Naive thymus-derived CD4-positive, alpha-beta T cell (primary cell): ENCODE measurements around the gene PCARE. TPM values are rescaled to one million over a fixed set of nuclear protein-coding genes. Genes with fewer than 3 reads are reported as not detected.

ENCODE experiments used
- ATAC-seq: fragments of 150-1000 bp; cut with Tn5 transposase; 2 replicates; pipeline ENCODE4 v1.10.0; 2021; ENCODE audit warnings: mild to moderate bottlenecking, moderate library complexity
- CTCF ChIA-PET: fragments of 350-600 bp; sonication (Branson Sonifier 250); formaldehyde crosslinking; loops from one replicate; lab custom pipeline; 2021; ENCODE audit warnings: antibody characterized with exemption; lab: Charles Lee
- POLR2A ChIA-PET: fragments of 350-600 bp; sonication (Branson Sonifier 250); formaldehyde crosslinking; loops from one replicate; lab custom pipeline; 2021; ENCODE audit warnings: antibody characterized with exemption, inconsistent platforms; lab: Charles Lee
- DNase-seq, 9 donors: peaks; one replicate each; pipeline versions ENCODE4 v3.0.0 to v3.0.0-alpha.2; 2020 to 2022; ENCODE audit warnings: mixed read lengths in 1 of 9
- H3K27ac ChIP-seq: one replicate; pipeline ENCODE4 v1.7.0; 2013; ENCODE audit warnings: mild to moderate bottlenecking, low read depth, low read length, moderate library complexity
- H3K27me3 ChIP-seq, 2 donors: one replicate each; pipeline ENCODE4 v1.7.0; 2013; ENCODE audit warnings: low read length in 2 of 2, mild to moderate bottlenecking in 2 of 2, moderate library complexity in 2 of 2; ENCODE audit not compliant: control insufficient read depth in 2 of 2, insufficient read depth in 2 of 2
- H3K36me3 ChIP-seq, 3 experiments: 1 replicate in 2 of 3; 2 replicates in 1 of 3; pipeline ENCODE4 v1.7.0; 2013; ENCODE audit warnings: low read length in 3 of 3, mild to moderate bottlenecking in 3 of 3, moderate library complexity in 1 of 3; ENCODE audit not compliant: insufficient read depth in 3 of 3, control insufficient read depth in 2 of 3
- H3K4me1 ChIP-seq, 2 donors: one replicate each; pipeline ENCODE4 v1.7.0; 2013; ENCODE audit warnings: low read length in 2 of 2, mild to moderate bottlenecking in 2 of 2, moderate library complexity in 1 of 2; ENCODE audit not compliant: control insufficient read depth in 2 of 2, insufficient read depth in 2 of 2
- H3K4me3 ChIP-seq: 2 replicates; pipeline ENCODE4 v1.7.0; 2013; ENCODE audit warnings: mild to moderate bottlenecking, low read length
- H3K9me3 ChIP-seq, 3 experiments: 1 replicate in 2 of 3; 2 replicates in 1 of 3; pipeline ENCODE4 v1.7.0; 2013; ENCODE audit warnings: low read length in 3 of 3; ENCODE audit not compliant: control insufficient read depth in 2 of 3
- H3K27ac Mint-ChIP-seq, 9 donors: one replicate each; pipeline ENCODE4 v1.8.0; 2020 to 2022; ENCODE audit warnings: mixed read lengths in 9 of 9, mild to moderate bottlenecking in 8 of 9, moderate library complexity in 5 of 9, inconsistent platforms in 2 of 9
- H3K27me3 Mint-ChIP-seq, 5 donors: one replicate each; pipeline ENCODE4 v1.8.0; 2021 to 2022; ENCODE audit warnings: mixed read lengths in 5 of 5, mild to moderate bottlenecking in 1 of 5
- H3K36me3 Mint-ChIP-seq, 5 donors: one replicate each; pipeline ENCODE4 v1.8.0; 2020 to 2022; ENCODE audit warnings: mixed read lengths in 5 of 5, mild to moderate bottlenecking in 3 of 5, inconsistent platforms in 1 of 5
- H3K4me1 Mint-ChIP-seq, 7 donors: one replicate each; pipeline ENCODE4 v1.8.0; 2020 to 2022; ENCODE audit warnings: mixed read lengths in 7 of 7, mild to moderate bottlenecking in 3 of 7, inconsistent platforms in 1 of 7
- H3K4me3 Mint-ChIP-seq, 10 donors: one replicate each; pipeline ENCODE4 v1.8.0; 2020 to 2022; ENCODE audit warnings: mild to moderate bottlenecking in 10 of 10, mixed read lengths in 10 of 10, moderate library complexity in 6 of 10, inconsistent platforms in 2 of 10
- H3K9me3 Mint-ChIP-seq, 11 donors: one replicate each; pipeline ENCODE4 v1.8.0; 2020 to 2022; ENCODE audit warnings: mixed read lengths in 11 of 11, mild to moderate bottlenecking in 4 of 11, inconsistent platforms in 1 of 11, moderate library complexity in 1 of 11
- intact Hi-C, 2 donors: fragments of 100-400 bp; cut with micrococcal nuclease; formaldehyde crosslinking; loops; one replicate each; pipeline ENCODE4 v1.15.1; 2023
- polyA plus RNA-seq, 2 donors: library from polyadenylated mRNA; unstranded; fragments of 300-500 nt; fragmentation: Illumina TruSeq; gene quantifications; one replicate each; pipeline ENCODE4 v1.2.3, GENCODE V29; 2021
- total RNA-seq, 6 experiments: library from RNA in 5 of 6; stranded (reverse) in 5 of 6; gene quantifications; 1 replicate in 5 of 6; 2 replicates in 1 of 6; pipeline ENCODE4 v1.2.3 and lab custom pipeline; 2021 to 2026

The PCARE gene
- total and polyA plus RNA-seq, 7 experiments from 2014 or later = not detected

DNA sequence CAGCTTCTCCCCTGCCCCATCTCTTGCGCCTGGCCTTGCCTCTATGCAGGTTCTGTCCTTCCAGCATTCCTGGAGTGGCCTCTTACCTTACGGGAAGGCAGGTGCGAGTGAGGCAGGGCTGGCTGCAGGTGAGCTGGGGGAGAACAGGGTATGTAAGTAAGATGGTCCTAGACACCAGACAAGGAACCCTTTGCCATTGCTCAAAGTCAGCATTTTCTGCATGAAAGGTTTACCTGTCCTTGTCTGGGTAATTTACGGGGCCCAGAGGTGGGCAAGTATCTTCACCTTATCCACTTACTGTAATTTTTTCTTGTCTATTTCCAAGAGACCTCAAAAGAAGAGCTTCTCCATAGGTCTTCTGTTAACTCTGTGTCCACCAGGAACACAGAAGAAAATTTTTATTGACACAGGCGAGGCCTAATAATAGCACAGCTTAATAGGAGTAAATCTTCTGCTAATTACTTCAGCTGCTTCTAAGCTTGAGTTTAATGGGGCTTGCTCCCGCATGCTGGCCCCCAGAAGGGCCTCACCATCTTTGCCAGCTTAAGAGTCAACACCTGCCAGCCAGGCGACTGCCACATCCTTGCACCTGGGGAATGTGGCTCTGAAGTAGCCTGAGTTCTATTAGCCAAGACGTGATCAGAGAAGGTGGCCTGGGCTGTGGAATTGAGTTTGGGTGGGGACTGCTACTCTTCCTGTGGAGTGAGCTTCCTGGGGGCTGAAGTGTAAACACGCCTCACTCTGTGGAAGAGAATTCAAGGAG, 27.1 kb downstream of the PCARE start:
- CTCF ChIA-PET = no interaction called here

DNA sequence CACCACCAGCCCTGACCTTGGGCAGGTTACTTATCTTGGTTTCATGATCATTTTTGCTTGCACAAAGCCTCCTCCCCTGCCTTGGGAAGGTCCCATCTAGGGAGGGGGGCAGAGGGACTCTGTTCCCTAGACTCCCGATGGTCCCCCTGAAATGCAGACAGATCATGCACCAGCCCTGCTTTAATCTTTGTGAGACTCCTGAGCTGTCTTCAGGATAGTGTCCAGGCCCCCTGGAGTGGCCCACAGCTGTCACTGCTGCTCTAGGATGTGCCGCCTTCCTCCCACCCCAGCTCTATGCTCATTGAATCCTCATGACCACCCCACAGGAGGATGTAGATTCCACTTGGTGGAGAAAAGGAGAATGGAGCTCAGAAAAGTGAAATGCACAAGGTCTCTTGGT, 28.0 kb downstream of the PCARE start:
- Mint-ChIP-seq H3K9me3 (no peaks in the 10 kb centered on the region), H3K4me1 (peaks cover 0 to 2% (median 0%) of the 10 kb centered on the region in 7 donors), H3K36me3 (no peaks in the 10 kb centered on the region), H3K4me3 (no peak overlapping the region), H3K27me3 (no peaks in the 10 kb centered on the region), H3K27ac (peak overlapping the region in 1 of 9 donors; percentile 53)
- Histone ChIP-seq H3K4me1 (no peaks in the 10 kb centered on the region), H3K4me3 (no peak overlapping the region), H3K27me3 (no peaks in the 10 kb centered on the region), H3K27ac (no peak overlapping the region), H3K9me3 (no peaks in the 10 kb centered on the region), H3K36me3 (no peaks in the 10 kb centered on the region)
- ChIA-PET POLR2A (no interaction called here), CTCF (no interaction called here)
- intact Hi-C loops = no loop called here
- ATAC-seq (no peak), DNase-seq (no peak)

More for the DNA sequence above, 27.1 kb downstream of the PCARE start:
- Mint-ChIP-seq H3K36me3 (no peaks in the 10 kb centered on the region), H3K4me1 (peaks cover 0 to 2% (median 0%) of the 10 kb centered on the region in 7 donors), H3K27me3 (no peaks in the 10 kb centered on the region), H3K4me3 (no peak overlapping the region), H3K27ac (peak overlapping the region in 1 of 9 donors; percentile 53), H3K9me3 (no peaks in the 10 kb centered on the region)
- Histone ChIP-seq H3K36me3 (no peaks in the 10 kb centered on the region), H3K27me3 (no peaks in the 10 kb centered on the region), H3K4me1 (no peaks in the 10 kb centered on the region), H3K27ac (no peak overlapping the region), H3K4me3 (no peak overlapping the region), H3K9me3 (no peaks in the 10 kb centered on the region)
- POLR2A ChIA-PET = no interaction called here
- intact Hi-C loops = no loop called here
- no peak for DNase-seq
- ATAC-seq = no peak

DNA sequence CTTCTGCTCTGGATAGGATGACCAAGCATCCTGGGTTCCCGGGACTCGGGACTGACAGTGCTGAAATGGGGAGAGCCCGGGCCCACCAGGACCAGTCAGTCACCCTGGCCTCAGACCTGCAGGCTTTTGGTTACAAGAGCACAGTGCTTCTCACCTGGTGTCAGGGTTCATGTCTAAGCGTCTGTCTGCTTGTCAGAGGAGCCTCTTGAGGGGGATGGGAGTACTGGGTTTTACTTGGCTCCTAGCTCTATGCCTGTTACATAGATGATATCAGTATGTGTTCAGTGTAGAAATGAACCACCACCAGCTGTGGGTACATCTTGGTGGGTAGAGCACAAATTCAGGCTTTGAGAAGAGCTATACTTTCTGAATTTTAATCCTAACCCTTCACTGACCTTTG, 29.9 kb downstream of the PCARE start:
- H3K27ac Mint-ChIP-seq = no peak overlapping the region
- CTCF ChIA-PET = no interaction called here

DNA sequence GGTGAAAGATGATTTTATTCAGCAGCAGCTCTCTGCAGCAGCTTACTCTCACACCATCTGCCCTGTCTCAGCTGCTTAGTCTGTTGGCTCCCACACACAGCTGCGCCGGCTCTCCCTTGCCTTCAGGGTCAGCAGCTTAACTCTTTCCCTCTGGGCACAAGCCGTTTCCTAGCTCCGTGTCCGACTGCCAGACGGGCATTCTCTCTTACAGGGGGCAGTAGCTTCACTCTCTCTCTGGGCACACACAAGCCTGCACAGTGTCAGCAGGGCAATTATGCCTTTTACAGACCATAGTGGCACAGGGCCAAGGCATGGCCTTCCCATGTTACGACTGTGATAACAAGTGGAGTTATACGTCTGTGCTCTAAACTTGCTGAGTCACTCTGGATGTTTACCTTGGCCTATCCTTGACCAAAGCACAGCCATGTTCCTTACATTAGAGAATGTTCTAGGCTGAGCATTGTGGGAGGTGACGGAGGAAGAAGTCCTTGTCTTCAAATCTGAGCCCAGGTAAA, 31.7 kb downstream of the PCARE start:
- no peaks in the 10 kb centered on the region for H3K9me3 Mint-ChIP-seq
- no peak overlapping the region for H3K4me3 ChIP-seq
- ChIA-PET POLR2A (no interaction called here), CTCF (no interaction called here)
- no peak overlapping the region for H3K27ac Mint-ChIP-seq
- no peaks in the 10 kb centered on the region for H3K27me3 Mint-ChIP-seq
- no peak overlapping the region for H3K4me3 Mint-ChIP-seq
- no peak for ATAC-seq
- no peaks in the 10 kb centered on the region for H3K27me3 ChIP-seq
- H3K36me3 ChIP-seq = no peaks in the 10 kb centered on the region
- no peaks in the 10 kb centered on the region for H3K36me3 Mint-ChIP-seq
- no peak for DNase-seq
- intact Hi-C loops = no loop called here
- H3K4me1 Mint-ChIP-seq = peaks cover 0 to 2% (median 0%) of the 10 kb centered on the region in 7 donors
- H3K9me3 ChIP-seq = no peaks in the 10 kb centered on the region
- no peaks in the 10 kb centered on the region for H3K4me1 ChIP-seq
- no peak overlapping the region for H3K27ac ChIP-seq

More for the DNA sequence above, 29.9 kb downstream of the PCARE start:
- DNase-seq (no peak), ATAC-seq (no peak)
- no peaks in the 10 kb centered on the region for H3K9me3 Mint-ChIP-seq
- Histone ChIP-seq H3K27ac (no peak overlapping the region), H3K27me3 (no peaks in the 10 kb centered on the region), H3K4me3 (no peak overlapping the region), H3K36me3 (no peaks in the 10 kb centered on the region), H3K4me1 (no peaks in the 10 kb centered on the region), H3K9me3 (no peaks in the 10 kb centered on the region)
- POLR2A ChIA-PET = no interaction called here
- no peak overlapping the region for H3K4me3 Mint-ChIP-seq
- peaks cover 0 to 3% (median 0%) of the 10 kb centered on the region in 7 donors for H3K4me1 Mint-ChIP-seq
- H3K27me3 Mint-ChIP-seq = no peaks in the 10 kb centered on the region
- no peaks in the 10 kb centered on the region for H3K36me3 Mint-ChIP-seq
- intact Hi-C loops = no loop called here

DNA sequence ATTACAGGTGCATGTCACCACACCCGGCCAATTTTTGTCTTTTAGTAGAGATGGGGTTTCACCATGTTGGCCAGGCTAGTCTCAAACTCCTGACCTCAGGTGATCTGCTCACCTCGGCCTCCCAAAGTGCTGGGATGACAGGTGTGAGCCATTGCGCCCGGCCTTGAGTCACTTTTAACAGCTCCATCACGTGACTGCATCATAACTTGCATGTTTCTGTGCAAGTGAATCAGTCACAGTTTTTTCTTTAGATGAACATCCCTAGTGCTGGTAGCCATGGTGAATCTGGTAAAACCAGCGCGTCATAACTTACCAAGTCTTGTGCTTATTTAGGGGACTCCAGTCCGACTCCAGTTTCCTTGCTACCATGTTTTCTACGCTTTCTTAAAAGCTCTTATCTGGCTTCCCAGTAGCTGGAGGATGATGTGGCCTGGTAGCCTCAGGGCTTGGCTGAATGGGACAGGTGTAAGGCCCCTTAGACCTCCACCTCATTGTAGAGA, 33.1 kb downstream of the PCARE start:
- no peaks in the 10 kb centered on the region for H3K27me3 Mint-ChIP-seq
- H3K4me3 ChIP-seq = no peak overlapping the region
- ATAC-seq = no peak
- no peak overlapping the region for H3K27ac Mint-ChIP-seq
- H3K4me1 Mint-ChIP-seq = peaks cover 0 to 3% (median 0%) of the 10 kb centered on the region in 7 donors
- no peaks in the 10 kb centered on the region for H3K36me3 ChIP-seq
- H3K9me3 ChIP-seq = no peaks in the 10 kb centered on the region
- no peak overlapping the region for H3K27ac ChIP-seq
- H3K4me3 Mint-ChIP-seq = no peak overlapping the region
- H3K36me3 Mint-ChIP-seq = peaks cover 0 to 4% (median 0%) of the 10 kb centered on the region in 5 donors
- CTCF ChIA-PET = no interaction called here
- intact Hi-C loops = no loop called here
- DNase-seq = no peak
- no peaks in the 10 kb centered on the region for H3K4me1 ChIP-seq
- POLR2A ChIA-PET = no interaction called here
- H3K9me3 Mint-ChIP-seq = no peaks in the 10 kb centered on the region
- H3K27me3 ChIP-seq = no peaks in the 10 kb centered on the region

DNA sequence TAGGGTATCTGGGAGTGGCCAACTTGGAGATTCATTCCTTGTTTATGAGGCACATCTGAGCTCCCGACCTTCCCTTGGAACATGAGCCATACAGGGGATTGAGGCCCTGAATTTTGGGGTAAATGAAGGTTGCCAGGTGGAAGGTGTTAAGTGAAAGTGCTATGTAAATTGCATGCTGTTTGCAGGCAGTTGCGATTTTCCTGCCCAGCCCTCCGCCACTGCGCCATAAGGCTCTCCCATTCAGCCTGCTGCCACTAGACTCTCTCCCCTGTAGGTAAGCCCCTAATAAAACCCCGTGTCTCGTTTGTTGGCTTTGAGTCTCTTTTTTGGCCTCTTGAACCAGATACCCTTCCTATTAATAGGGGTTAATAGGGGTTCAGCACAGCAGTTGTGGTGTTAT, 33.8 kb downstream of the PCARE start:
- H3K36me3 Mint-ChIP-seq = peaks cover 0 to 4% (median 0%) of the 10 kb centered on the region in 5 donors
- peaks cover 0 to 4% (median 0%) of the 10 kb centered on the region in 7 donors for H3K4me1 Mint-ChIP-seq
- H3K9me3 ChIP-seq = no peaks in the 10 kb centered on the region
- H3K4me3 ChIP-seq = no peak overlapping the region
- H3K4me1 ChIP-seq = no peaks in the 10 kb centered on the region
- no peak overlapping the region for H3K4me3 Mint-ChIP-seq
- no peaks in the 10 kb centered on the region for H3K27me3 Mint-ChIP-seq
- intact Hi-C loops = no loop called here
- ATAC-seq (no peak), DNase-seq (no peak)
- no peaks in the 10 kb centered on the region for H3K27me3 ChIP-seq
- H3K9me3 Mint-ChIP-seq = no peaks in the 10 kb centered on the region
- H3K36me3 ChIP-seq = no peaks in the 10 kb centered on the region
- no peak overlapping the region for H3K27ac Mint-ChIP-seq
- no peak overlapping the region for H3K27ac ChIP-seq
- ChIA-PET CTCF (no interaction called here), POLR2A (no interaction called here)
